ENCODE results near the gene PDE1A. TPM values are rescaled to one million over a fixed set of nuclear protein-coding genes. Genes with fewer than 3 reads are reported as not detected.

The PDE1A gene
- 10 to 100 TPM in 1 of 3 donors, 1 to 10 TPM in 2; 1.3 to 27.3 (median 4.9) TPM for polyA plus RNA-seq

DNA sequence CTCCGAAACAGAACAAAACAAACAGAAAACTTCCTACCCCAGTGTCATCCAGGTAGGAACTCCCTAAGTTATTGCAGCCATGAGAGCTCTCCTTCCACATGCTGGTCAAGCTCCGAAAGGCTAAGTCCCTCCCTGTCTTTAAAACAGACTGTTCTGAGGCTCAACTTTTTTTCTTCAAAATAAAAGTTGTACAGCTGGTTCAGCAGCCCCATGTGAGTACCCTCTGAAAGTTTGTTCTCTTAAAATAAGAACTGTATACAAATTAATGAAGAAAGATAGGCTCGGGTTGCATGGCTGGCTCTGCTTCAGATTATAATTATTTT lies at the start of gene PDE1A:
TSS of gene PDE1A (minus strand) at position 119 of the 323 bp plus-strand sequence.
- no peak within 1 kb of the TSS for H3K27ac ChIP-seq (ENCODE audit: low read depth, low read length)
- WGBS, 3 donors = 19 to 27% (median 21%) methylated on average over 3 of the region's 3 CpGs

DNA sequence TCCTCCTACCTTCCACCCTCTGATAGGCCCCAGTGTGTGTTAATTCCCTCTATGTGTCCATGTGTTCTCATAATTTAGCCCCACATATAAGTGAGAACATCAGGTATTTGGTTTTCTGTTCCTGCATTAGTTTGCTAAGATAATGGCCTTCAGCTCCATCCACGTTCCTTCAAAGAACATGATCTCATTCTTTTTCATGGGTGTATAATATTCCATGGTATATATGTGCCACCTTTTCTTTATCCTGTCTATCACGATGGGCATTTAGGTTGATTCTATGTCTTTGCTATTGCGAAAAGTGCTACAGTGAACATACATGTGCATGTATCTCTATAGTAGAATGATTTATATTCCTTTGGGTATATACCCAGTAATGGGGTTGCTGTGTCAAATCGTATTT lies 46.8 kb upstream of the PDE1A start:
- no peak overlapping the region for H3K27ac ChIP-seq (ENCODE audit: low read depth, low read length)
- WGBS, 3 donors = 85 to 95% (median 90%) methylated on average over 4 of the region's 4 CpGs

DNA sequence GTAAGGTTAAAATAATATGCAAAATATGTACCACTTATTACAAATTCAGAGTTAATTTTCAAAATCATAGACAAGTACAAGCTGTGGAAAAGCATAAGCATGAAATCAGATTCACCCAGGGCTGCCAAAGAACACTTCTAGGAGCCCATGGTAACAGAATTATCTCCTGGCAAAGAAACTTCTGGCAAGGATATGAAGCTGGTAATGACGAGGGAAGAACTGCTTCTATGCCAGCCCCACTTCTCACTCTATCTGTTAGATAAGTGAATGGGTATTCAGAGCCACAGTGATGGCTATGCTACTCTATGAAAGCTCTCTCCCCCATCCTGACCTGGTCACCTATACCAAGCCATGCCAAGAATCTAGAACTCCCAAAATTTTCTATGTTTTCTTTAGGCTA lies 36.9 kb upstream of the PDE1A start:
- WGBS, 3 donors = 30 to 45% (median 36%) methylated on average over 1 of the region's 1 CpG
- H3K27ac ChIP-seq (ENCODE audit: low read depth, low read length) = no peak overlapping the region

DNA sequence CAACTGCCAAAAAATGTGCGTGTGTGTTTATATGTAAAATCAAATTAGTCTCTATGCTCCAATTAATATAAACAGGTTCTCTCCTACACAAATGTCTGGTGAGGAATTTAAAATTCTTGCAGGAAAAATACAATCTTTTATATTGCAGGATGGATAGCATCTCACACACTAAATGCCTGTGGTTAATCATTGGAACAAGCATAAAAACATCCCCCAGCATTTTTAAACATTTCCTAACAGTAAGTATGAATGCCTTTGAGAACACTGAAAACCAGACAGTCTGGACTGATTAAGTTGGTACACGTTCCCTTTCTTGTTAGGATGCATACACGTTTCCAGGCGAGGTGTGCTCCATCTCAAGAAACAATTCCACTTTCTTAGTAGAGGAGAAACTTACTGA lies 29.9 kb upstream of the PDE1A start:
- 70 to 75% (median 71%) methylated on average over 4 of the region's 4 CpGs for WGBS, 3 donors

DNA sequence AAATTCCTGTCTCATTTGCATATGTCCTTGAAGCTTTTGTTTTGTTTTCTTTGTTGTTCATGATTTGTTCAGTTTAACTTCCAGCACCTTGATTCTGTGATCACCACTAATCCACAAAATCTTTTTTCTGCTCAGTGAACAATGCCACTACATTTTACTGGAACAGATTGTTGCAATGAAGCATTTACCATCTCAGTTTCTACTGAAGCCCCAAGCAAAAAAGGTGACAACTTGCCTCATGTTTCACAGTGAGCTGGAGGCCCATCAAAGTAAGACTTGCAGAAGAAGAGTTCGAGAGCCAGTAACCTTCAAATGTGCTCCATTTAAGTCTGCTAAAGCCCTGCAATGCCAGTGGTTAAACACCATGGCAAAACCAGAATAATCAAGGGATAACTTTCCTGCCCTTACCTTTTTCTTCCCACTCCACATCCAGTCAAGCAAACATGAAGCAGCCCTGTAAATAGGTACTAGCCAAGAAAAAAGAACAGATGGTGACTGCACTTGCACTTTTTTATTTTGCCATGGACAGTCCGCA lies 25.7 kb upstream of the PDE1A start:
- WGBS, 3 donors = 93 to 94% (median 93%) methylated on average over 2 of the region's 2 CpGs
- no peak overlapping the region for H3K27ac ChIP-seq (ENCODE audit: low read depth, low read length)

More for the DNA sequence above, 29.9 kb upstream of the PDE1A start:
- H3K27ac ChIP-seq (ENCODE audit: low read depth, low read length) = no peak overlapping the region

DNA sequence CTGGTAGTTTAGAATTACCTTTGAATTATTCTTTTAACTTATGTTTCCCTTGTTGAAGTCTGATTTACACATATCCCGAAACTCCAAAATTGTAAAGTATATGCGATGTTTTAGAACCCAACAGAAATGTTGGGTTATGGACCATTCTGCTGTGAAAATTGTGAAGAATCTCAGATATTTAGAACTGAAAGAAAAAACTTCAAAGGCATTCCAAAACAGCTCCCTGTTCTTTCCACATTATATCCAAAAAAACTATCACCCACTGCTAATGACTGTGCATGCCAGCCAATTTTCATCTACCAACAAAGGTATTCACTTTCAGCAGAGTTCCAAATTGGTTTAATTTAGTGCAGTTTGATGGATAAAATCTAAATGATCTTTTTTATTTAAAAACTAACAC lies 21.5 kb upstream of the PDE1A start:
- H3K27ac ChIP-seq (ENCODE audit: low read depth, low read length) = no peak overlapping the region

DNA sequence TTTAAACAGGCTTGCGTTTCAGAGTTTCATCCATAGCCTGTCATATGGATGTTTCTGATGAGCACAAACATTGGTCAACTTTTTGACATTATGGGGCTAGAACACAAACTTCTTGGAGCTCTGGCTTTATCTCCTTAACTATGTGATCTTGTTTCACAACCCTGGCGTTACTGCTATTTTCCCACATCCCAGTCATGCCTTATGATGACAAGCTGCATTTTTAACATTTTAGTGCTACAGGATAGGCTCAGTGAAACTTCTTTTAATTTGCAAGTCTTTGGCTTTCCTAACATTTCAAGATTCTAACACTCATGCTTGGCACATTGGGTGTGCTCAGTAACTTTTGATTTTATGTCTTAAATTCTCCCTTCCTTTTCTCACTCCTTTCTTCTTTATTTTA lies 21.0 kb upstream of the PDE1A start:
- WGBS, 3 donors = 76 to 78% (median 77%) methylated on average over 2 of the region's 2 CpGs
- no peak overlapping the region for H3K27ac ChIP-seq (ENCODE audit: low read depth, low read length)

More for the DNA sequence above, 21.5 kb upstream of the PDE1A start:
- 89 to 100% (median 93%) methylated on average over 2 of the region's 2 CpGs for WGBS, 3 donors

DNA sequence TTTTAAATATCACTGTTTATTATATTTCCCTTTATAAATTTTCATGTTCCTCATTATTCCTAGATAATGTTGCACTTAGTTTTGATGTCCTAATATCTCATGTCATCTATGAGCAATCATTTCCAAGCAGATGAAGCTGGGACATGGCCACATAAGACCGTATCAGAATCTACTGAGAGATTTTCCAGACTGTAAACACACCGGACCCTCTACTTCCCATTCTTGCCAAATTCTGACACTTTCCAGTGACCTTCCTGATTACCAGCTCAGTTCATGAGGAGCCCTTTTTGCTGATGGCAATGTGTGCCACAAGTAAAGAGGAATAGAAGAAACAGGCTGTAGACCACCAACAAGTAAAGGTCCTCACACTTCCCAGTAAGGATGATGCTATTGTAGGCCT lies 20.3 kb upstream of the PDE1A start:
- WGBS, 3 donors = 73 to 80% (median 76%) methylated on average over 2 of the region's 2 CpGs
- no peak overlapping the region for H3K27ac ChIP-seq (ENCODE audit: low read depth, low read length)

DNA sequence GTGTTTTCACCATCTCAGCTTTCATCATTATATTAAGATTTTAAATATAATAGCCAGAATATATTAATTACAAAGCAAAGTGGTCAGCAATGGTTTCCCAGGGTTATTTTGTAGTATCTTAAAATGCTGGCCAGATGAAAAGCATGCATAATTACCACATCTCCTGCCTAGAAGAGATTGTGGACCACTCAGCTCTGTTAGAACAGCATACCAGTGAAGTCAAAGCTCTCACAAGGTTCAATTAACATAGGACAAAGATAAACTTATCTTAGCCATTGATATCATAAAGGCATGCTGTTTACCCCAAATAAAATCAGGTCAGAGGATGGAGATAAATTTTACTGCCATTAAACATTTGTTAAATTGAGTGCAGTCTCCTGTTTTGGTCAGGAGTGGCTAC lies 19.3 kb upstream of the PDE1A start:
- H3K27ac ChIP-seq (ENCODE audit: low read depth, low read length) = no peak overlapping the region

DNA sequence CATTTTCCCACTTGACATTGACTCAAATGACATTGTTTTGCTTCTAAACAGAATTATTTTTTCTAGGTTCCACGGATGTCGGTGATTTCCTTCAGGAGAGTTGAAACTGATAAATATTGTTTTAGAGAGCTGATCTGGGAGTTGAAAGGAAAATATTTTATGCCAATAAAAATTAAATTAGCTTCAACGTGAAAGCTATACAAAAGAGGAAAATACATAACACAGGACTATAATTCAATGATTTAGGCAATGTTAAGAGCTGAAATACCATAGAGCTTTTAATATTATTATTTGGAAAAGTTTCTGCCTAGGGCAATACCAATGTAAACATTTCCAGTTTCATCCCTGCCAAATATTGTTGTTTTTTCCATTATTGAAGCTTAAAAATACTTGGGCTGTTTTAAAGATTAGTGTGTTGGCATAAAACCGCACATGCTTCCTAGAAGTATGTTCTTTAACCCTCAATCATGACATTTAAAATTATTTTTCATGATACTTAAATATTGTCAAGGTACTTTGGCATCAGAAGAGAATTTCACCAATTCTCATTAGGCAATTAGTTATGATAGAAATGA lies 18.6 kb upstream of the PDE1A start:
- WGBS, 3 donors = 47 to 66% (median 64%) methylated on average over 4 of the region's 4 CpGs
- H3K27ac ChIP-seq (ENCODE audit: low read depth, low read length) = no peak overlapping the region

DNA sequence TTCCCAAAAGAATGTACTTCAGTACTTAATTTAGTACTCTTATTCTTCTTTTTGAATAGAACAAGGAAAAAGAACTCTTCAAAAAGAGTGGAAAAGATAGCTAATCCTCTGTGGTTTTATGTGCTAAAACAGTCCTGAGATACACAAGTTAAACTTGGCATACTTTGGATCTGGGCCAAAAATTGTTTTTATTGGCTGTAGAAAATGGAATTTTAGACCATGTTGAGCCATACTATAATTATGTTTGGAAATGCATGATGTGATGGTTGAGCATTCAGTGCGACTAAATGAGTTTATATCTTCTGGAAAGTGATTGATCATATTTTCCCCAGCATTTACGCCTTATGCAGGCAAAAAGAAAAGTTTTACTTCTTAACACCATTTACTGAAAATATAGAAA lies 18.0 kb upstream of the PDE1A start:
- H3K27ac ChIP-seq (ENCODE audit: low read depth, low read length) = no peak overlapping the region

DNA sequence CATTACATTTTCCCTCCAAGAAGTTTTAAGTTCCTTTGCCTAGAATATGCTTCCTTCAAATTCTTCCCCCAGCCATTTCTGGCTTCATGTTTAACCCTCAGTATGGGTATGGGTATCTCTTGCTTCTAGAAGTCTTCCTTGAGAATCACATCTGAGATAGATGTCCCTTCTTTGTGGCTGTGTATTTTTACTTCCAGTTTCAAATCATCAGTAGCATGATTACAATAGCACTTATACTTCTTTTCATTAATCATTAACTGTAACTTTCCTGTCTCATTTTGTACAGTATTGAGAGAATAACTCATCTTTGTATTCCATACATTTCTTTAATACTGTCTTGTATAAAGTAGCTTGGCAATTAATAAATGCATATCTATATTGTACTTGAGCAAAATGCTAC lies 17.3 kb upstream of the PDE1A start:
- H3K27ac ChIP-seq (ENCODE audit: low read depth, low read length) = no peak overlapping the region

More for the DNA sequence above, 18.0 kb upstream of the PDE1A start:
- 62 to 85% (median 83%) methylated on average over 2 of the region's 2 CpGs for WGBS, 3 donors

DNA sequence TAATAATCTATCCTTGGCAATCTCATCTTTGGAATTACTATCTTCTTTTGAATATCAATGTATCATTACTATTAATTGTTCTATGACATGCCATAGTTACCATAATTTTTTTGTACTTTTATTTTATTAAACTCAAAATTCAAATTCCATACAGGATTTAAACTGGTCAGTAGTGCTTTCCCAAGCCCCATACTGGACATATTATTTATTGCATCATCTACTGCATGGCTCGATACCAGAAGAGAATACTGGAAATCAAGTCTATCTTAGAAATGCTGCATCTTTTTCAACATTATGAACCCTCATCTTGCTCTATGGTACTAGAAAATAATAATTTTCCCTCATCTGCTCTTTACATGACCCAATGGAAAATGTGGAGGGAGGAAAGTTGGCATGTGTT lies 9.4 kb upstream of the PDE1A start:
- no peak overlapping the region for H3K27ac ChIP-seq (ENCODE audit: low read depth, low read length)
- 84 to 98% (median 86%) methylated on average over 1 of the region's 1 CpG for WGBS, 3 donors

DNA sequence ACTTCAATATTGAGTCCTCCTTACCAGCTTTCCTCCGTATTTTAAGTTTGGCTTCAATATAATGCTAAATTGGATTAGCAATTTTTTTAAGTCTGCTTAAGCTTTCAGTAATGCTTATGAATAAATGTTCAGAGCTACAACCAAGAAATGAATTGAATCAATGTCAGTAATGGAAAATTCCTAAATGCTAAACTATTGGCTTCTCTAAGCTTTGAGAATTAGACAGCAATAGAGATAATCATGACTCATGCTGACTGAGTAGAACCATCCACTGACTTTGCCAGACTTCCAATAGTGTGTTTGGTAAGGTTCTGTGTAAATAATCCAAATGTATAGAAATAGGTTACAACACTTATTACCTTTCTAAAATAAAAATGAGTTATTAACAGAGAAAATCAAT lies 8.9 kb upstream of the PDE1A start:
- 65 to 85% (median 79%) methylated on average over 1 of the region's 1 CpG for WGBS, 3 donors
- H3K27ac ChIP-seq (ENCODE audit: low read depth, low read length) = no peak overlapping the region

DNA sequence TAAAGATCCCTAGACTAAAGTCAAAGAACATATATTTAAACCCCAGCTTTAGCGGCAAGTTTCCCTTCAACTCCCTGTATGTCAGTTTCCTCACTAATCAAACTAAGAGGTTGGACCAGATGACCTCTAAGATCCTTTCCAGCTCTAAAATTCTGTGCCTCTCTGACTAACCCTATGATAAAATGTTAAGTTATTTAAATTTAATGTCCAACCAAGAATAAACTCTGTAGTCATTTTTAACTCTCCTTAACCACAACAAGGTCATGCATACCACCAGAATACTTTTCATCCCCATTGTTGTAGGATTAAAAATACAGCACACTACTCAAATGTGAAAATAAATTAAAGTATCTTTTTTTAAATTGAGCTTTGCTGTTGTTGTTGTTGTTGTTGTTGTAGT lies 5.2 kb upstream of the PDE1A start:
- WGBS, 3 donors = 93 to 100% (median 100%) methylated on average over 1 of the region's 1 CpG
- no peak overlapping the region for H3K27ac ChIP-seq (ENCODE audit: low read depth, low read length)

DNA sequence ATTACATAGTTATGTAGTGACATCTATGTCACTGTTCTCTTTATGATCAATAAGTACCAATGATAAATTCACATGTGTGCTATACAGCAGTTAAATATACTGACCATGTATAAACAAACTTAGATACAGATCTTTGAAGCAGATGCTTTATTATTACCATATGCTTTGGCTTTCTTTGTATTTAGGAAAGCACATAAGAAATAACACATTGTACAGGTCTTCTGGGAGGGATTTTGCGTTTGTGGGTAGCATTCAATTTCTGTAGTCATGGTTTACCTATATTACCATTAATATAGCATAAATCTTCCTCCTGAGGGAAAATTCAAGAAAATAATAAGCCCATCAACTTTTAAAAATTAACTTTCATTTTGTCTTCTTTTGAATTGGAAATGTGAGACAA lies 1.6 kb upstream of the PDE1A start:
- WGBS, 3 donors = 72 to 94% (median 89%) methylated on average over 1 of the region's 1 CpG
- H3K27ac ChIP-seq (ENCODE audit: low read depth, low read length) = no peak overlapping the region

DNA sequence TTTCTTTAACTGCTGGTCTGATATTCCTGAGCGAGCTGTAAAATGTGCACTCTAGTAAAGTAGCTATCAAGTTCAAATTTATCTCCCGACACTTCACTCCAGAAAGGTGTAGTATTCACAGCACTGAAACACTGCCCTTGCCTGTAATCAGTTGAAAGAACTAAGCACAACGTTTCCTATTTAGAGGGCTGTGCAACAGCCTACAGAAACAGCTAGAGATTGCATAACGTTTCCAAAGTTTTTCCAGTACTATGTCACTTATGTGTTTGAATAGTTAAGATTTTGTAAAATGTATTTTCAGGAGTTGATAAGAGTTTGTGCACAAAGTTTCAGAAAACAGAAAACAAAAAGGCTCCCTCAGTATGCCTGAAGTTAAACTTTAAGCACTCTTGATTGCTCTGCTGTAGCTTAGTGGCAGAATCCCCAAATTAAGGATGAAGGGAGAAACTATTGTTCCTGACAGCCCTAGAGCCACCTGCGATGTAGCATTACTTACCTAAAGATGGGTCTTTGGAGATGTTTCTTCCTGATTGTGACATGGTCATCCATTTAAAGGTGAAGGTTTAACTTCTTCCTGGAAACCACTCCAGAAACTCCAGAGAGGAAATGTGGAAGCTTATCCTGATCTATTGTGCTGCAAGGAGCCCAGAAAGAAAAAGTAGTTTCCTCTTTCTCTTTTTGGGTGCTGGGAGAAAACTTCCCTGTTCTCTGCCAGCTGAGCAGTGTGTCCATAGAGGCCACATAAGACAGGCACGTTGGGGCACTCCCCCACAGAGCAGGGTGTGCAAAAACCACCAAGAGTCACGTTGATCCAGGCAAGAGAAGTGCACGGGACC lies 536 bp downstream of the PDE1A start:
- 13 to 22% (median 17%) methylated on average over 8 of the region's 8 CpGs for WGBS, 3 donors
- no peak overlapping the region for H3K27ac ChIP-seq (ENCODE audit: low read depth, low read length)

DNA sequence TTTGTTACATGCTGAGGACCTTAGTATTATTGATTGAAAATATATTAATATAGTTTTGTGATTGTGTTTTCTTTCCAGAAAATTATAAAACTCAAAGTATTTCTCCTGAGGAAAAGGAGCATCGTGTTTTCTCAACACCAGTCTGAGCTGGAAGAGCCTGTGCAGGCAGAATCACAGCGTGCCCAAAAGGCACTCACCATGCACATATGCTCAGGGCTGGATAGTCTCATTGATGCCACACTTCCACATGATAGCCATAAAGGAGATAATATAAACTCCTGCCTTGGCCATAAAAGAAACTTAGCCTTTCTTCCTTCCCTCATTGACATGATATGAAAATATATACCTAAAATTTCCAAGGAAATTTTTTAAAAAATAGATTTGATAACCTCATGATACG lies 4.0 kb downstream of the PDE1A start:
- H3K27ac ChIP-seq (ENCODE audit: low read depth, low read length) = no peak overlapping the region
- WGBS, 3 donors = 76 to 83% (median 79%) methylated on average over 3 of the region's 3 CpGs

DNA sequence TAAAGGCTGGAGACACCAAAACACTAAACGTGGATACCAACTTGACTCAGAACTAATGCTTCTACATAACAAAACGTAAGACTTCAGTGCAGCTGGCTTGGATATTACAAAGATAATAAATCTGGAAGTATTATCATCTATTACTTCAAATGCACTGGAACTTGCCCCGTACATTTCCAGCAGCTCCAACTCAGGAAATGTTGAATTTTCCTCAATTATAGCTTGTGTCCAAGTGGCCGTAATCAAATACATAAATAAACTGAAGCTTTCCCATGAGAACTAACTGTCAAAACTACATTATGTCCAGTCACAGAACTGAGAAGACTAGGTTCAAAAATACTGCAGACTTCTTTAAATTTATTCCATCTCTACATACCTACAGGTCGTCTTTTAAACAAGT lies 6.2 kb downstream of the PDE1A start:
- 52 to 67% (median 53%) methylated on average over 5 of the region's 5 CpGs for WGBS, 3 donors
- H3K27ac ChIP-seq (ENCODE audit: low read depth, low read length) = no peak overlapping the region

DNA sequence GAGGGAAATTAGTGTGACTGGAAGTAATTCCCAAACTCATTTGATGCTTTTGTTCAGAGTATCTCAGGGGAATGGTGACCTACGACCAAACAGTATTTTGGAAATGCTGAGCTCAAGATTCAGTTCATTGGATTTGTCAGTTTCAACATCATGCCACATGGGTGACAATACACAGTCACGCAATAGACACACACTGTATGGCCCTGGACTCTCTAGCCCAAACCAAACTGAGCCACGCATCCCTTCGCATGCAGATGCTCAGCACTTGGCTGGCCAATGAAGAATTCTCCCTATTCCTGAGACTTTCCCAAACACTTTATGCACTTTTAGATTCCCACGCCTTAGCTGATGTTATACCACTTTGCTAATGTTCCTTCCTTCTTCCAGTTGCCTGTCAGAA lies 10.0 kb downstream of the PDE1A start:
- WGBS, 3 donors = 83 to 93% (median 85%) methylated on average over 5 of the region's 5 CpGs
- H3K27ac ChIP-seq (ENCODE audit: low read depth, low read length) = no peak overlapping the region

All from adipose tissue (tissue), 3 donors.